Retinal pigment epithelial cell (primary cell): ENCODE measurements around the gene DUSP10.

Experiments
- DNase-seq: peaks from one replicate; pipeline ENCODE4 v3.0.0-alpha.2; 2010; ENCODE audit warnings: low read depth
- H3K4me3 ChIP-seq: 2 replicates; pipeline ENCODE4 v1.5.1; 2011; ENCODE audit warnings: mild to moderate bottlenecking, low read length, control low read depth, moderate library complexity
- TF ChIP-seq, protein P1 (sequence below): conservative IDR thresholded peaks from 2 replicates; pipeline ENCODE4 v1.5.1; 2011; ENCODE audit warnings: low read depth, low read length, control low read depth, inconsistent platforms

The DUSP10 gene

GRCh38 chr1:221675880-221676800, 65.7 kb downstream of the DUSP10 start:
- TF ChIP-seq, protein P1, sequence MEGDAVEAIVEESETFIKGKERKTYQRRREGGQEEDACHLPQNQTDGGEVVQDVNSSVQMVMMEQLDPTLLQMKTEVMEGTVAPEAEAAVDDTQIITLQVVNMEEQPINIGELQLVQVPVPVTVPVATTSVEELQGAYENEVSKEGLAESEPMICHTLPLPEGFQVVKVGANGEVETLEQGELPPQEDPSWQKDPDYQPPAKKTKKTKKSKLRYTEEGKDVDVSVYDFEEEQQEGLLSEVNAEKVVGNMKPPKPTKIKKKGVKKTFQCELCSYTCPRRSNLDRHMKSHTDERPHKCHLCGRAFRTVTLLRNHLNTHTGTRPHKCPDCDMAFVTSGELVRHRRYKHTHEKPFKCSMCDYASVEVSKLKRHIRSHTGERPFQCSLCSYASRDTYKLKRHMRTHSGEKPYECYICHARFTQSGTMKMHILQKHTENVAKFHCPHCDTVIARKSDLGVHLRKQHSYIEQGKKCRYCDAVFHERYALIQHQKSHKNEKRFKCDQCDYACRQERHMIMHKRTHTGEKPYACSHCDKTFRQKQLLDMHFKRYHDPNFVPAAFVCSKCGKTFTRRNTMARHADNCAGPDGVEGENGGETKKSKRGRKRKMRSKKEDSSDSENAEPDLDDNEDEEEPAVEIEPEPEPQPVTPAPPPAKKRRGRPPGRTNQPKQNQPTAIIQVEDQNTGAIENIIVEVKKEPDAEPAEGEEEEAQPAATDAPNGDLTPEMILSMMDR, result no peak
- DNase-seq, result no peak
- H3K4me3 ChIP-seq, result no peak overlapping the region

DNA sequence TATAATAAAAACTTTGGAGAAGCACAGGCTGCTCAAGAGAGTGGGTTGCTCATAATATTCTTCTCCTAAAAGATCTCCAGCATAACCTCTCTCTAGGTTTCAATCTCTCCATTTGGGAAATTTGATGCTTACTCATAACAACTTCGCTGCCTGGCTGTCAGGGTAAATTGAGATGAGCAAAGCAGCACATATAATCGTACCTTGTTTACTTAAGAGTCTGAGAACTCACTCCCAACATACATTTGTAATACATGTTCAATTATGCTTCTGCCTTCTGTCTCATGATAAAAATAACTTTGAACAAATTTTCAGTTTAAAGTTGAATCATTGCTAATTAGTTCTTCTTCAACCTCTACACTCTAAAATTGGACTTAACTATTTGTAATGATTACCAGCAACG, 68.9 kb downstream of the DUSP10 start:
- DNase-seq, result no peak
- TF ChIP-seq, protein P1, result no peak
- H3K4me3 ChIP-seq, result no peak overlapping the region

DNA sequence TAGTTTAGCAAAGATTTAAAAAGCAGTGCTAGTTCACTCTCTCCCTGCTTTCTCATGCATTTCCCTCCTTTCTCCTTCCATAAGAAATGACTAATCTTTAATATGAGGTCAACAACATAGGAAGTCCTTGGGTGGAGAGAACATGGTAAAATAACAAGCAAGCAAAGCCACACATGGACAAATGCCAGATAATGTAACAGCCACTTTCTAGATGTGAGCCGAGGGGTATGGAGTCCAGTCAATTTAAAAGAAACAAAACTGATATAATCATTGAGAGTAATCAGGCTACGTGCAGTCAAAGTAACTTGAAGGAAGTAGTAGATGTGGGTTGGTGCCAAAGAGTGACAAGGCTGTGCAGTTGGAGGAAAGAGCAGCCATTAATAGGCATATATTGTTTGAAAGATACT, 69.6 kb downstream of the DUSP10 start:
- TF ChIP-seq, protein P1, result no peak
- DNase-seq, result peak; percentile 61
- H3K4me3 ChIP-seq, result no peak overlapping the region

GRCh38 chr1:221670081-221670480, 71.8 kb downstream of the DUSP10 start:
- no peak overlapping the region for H3K4me3 ChIP-seq
- TF ChIP-seq, protein P1, result no peak
- DNase-seq, result no peak

DNA sequence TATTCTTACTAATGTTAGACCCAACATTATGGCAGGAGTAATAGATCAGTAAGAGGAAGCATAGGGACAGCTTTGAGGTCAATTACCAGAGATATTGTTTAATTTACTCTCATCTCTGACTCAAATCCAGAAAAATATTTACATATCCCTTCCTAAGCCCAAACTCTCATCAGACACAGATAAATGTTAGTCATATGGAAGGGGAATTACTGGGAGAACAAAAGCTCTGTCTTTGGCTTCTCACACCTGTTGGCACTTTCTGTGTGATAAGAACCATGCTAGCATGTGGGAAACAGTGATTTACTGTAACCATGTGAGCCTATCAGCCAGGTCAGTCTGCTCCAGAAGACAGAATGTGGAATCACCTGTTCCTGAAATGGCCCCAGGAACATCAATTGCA, 72.4 kb downstream of the DUSP10 start:
- H3K4me3 ChIP-seq, result no peak overlapping the region
- TF ChIP-seq, protein P1, result no peak
- no peak for DNase-seq

GRCh38 chr1:221667504-221667903, 74.4 kb downstream of the DUSP10 start:
- DNase-seq, result peak; percentile 88
- TF ChIP-seq, protein P1, result no peak
- no peak overlapping the region for H3K4me3 ChIP-seq

DNA sequence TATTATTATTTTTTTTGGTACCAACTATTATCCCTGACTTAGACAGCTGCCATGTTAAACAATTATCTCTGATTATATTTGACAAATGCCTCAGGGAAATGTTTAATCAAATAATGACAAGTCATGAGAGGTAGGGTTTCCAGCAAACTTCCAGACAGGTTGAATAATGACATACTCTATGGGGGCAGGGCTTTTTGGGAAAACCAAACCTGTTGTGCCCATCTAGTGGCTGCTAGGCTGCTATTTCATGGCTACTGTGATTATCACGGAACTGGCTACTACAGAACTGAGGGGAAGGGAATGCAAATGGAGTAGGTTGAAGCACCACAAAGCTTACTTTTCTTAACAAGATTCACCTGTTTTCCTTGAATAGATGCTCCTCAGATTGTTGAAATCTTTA, 77.6 kb downstream of the DUSP10 start:
- TF ChIP-seq, protein P1, result no peak
- DNase-seq, result no peak

More for the DNA sequence above, 77.6 kb downstream of the DUSP10 start:
- H3K4me3 ChIP-seq, result no peak overlapping the region
